GM23338 (cell line): ENCODE measurements around the gene RINT1.

Experiments used
- CTCF ChIP-seq, 2 experiments: fragments of 200-600 bp in 1 of 2; sonication (generic) in 1 of 2; conservative IDR thresholded peaks; 2 replicates each; pipeline versions ENCODE4 v1.5.1 to v1.6.1; 2016 to 2017; ENCODE audit warnings: antibody characterized with exemption in 2 of 2, low read depth in 2 of 2, mild to moderate bottlenecking in 2 of 2, moderate library complexity in 1 of 2
- EZH2 ChIP-seq: fragments of 200-600 bp; sonication (generic); IDR thresholded peaks from one replicate; pipeline ENCODE4 v1.8.0; 2017; ENCODE audit warnings: antibody characterized with exemption, mild to moderate bottlenecking, low read depth; ENCODE audit not compliant: unreplicated experiment
- EZH2phosphoT487 ChIP-seq: fragments of 200-600 bp; sonication (generic); IDR thresholded peaks from one replicate; pipeline ENCODE4 v1.8.1; 2018; ENCODE audit warnings: antibody characterized with exemption; ENCODE audit not compliant: unreplicated experiment
- JUNB ChIP-seq: IDR thresholded peaks from one replicate; pipeline ENCODE4 v1.6.1; 2016; ENCODE audit warnings: antibody characterized with exemption; ENCODE audit not compliant: unreplicated experiment
- NANOG ChIP-seq: IDR thresholded peaks from 2 replicates; pipeline ENCODE4 v1.6.1; 2016; ENCODE audit warnings: antibody characterized with exemption, borderline replicate concordance
- POLR2AphosphoS5 ChIP-seq: IDR thresholded peaks from 2 replicates; pipeline ENCODE4 v1.6.1; 2016; ENCODE audit warnings: antibody characterized with exemption, low read depth
- ZNF114 ChIP-seq: fragments of 250-450 bp; sonication (Bioruptor Pico); IDR thresholded peaks from 2 replicates; pipeline ENCODE4 v1.5.0; 2020; ENCODE audit warnings: mild to moderate bottlenecking, moderate library complexity
- ZNF331 ChIP-seq: fragments of 250-450 bp; sonication (Bioruptor Pico); IDR thresholded peaks from 2 replicates; pipeline ENCODE4 v1.5.0; 2020; ENCODE audit warnings: low read depth, mild to moderate bottlenecking, moderate library complexity
- ZNF462 ChIP-seq: fragments of 250-450 bp; sonication (Bioruptor Pico); IDR thresholded peaks from 2 replicates; pipeline ENCODE4 v1.5.0; 2020; ENCODE audit warnings: mild to moderate bottlenecking, moderate library complexity
- TF ChIP-seq, protein P1 (sequence below): IDR thresholded peaks from one replicate; pipeline ENCODE4 v1.6.1; 2018; ENCODE audit warnings: antibody characterized with exemption; ENCODE audit not compliant: unreplicated experiment

DNA sequence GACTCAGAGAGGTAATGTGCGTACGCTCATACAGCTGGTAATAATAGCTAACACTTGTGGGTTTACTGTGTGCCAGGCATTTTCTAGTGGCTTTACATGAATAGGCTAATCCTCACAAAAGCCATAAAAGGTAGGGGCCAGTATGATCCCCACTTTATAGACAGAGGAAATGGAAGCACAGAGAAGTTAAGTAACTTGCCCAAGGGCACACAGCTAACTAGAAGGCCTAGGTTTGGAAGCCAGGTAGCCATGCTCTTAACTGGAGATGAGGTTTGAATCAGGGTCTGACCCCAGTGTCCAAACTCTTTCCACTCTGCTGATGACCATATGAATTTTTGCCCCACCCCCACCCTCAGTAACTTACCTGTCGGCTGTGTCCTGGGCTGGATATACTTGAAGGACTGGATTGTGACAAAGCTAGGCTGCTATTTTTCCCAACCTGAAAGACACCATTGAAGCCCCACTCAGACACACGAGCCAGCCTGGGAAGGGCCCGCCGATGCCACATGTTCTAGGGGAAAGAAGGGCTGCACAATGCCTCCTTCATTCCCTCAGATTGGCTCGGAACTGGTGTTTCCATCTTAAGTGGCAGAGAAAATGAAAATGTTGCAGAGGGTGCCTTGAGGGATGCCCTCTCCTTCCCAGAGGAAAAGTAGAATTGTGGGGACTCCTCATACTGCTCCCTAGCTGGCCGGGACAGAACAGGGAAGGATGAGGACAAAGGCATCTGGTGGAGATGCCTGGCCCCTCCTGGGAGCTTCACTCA, 78.3 kb downstream of the RINT1 start:
- TF ChIP-seq POLR2AphosphoS5 (no peak), CTCF (conservative IDR thresholded peaks at IDR 0.05; ENCODE audit: low read depth in 2 of 2) (no peak), EZH2phosphoT487 (no peak), EZH2 (no peak), ZNF114 (no peak), ZNF331 (CRISPR knock-in tag) (no peak), JUNB (no peak), ZNF462 (CRISPR knock-in tag) (no peak), NANOG (no peak)
- TF ChIP-seq, protein P1, sequence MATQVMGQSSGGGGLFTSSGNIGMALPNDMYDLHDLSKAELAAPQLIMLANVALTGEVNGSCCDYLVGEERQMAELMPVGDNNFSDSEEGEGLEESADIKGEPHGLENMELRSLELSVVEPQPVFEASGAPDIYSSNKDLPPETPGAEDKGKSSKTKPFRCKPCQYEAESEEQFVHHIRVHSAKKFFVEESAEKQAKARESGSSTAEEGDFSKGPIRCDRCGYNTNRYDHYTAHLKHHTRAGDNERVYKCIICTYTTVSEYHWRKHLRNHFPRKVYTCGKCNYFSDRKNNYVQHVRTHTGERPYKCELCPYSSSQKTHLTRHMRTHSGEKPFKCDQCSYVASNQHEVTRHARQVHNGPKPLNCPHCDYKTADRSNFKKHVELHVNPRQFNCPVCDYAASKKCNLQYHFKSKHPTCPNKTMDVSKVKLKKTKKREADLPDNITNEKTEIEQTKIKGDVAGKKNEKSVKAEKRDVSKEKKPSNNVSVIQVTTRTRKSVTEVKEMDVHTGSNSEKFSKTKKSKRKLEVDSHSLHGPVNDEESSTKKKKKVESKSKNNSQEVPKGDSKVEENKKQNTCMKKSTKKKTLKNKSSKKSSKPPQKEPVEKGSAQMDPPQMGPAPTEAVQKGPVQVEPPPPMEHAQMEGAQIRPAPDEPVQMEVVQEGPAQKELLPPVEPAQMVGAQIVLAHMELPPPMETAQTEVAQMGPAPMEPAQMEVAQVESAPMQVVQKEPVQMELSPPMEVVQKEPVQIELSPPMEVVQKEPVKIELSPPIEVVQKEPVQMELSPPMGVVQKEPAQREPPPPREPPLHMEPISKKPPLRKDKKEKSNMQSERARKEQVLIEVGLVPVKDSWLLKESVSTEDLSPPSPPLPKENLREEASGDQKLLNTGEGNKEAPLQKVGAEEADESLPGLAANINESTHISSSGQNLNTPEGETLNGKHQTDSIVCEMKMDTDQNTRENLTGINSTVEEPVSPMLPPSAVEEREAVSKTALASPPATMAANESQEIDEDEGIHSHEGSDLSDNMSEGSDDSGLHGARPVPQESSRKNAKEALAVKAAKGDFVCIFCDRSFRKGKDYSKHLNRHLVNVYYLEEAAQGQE, result no peak
